HCEC 1CT (cell line): ENCODE data around the gene LY6G6F.

Source experiments
- DNase-seq: peaks from one replicate; pipeline ENCODE4 v3.0.0-alpha.2; 2017

LY6G6F gene

GRCh38 chr6:31727034-31727716, 20.5 kb downstream of the LY6G6F start:
- DNase-seq = no peak

- no peak for DNase-seq
These were observed 21.3 kb downstream of the LY6G6F start for GRCh38 chr6:31727717-31728671.

DNA sequence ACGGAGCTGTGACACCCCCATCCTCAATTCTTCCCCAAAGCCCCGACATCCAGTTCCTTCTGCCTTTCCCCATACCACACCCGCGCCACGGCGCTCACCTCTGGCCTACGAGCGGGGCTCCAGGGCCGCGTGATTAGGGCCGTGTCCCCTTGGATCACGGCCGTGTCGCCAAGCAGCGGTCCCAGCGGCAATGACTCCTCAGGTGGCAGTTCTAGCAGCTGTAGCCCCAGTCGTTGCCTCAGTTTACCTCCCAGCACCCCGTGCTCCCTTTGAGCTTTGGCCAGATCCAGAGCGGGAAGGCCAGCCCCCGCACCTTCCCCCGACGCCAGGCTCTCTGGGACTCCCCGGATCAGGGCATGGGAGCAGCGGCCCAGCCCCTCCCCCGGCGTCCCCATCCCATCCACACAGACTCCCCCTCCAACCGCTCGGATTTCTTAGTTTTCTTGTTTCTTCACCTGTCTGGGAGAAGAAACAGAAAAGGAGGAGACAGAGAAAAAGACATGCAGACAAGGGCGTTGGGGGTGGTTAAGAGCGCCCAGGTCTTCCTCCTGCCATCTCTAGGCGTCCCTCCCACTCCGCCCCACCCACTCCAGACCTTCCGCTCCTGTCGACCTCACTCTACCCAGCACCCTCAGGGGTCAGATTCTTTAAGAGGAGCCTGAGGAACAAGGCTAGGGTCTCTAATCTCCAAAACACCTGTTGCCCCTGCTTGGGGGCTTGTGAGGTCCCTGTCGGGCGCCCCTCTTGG, 22.3 kb downstream of the LY6G6F start, which contains the start of gene DDAH2:
TSS of gene DDAH2 (minus strand) at position 533 of the 748 bp plus-strand sequence. CDS start at position 395, 138 bp downstream.
- DNase-seq = no peak

GRCh38 chr6:31729515-31729978, 22.9 kb downstream of the LY6G6F start:
- DNase-seq = peak; percentile 87

- DNase-seq = peak; percentile 83
These were observed 23.4 kb downstream of the LY6G6F start for GRCh38 chr6:31729979-31730630.

DNA sequence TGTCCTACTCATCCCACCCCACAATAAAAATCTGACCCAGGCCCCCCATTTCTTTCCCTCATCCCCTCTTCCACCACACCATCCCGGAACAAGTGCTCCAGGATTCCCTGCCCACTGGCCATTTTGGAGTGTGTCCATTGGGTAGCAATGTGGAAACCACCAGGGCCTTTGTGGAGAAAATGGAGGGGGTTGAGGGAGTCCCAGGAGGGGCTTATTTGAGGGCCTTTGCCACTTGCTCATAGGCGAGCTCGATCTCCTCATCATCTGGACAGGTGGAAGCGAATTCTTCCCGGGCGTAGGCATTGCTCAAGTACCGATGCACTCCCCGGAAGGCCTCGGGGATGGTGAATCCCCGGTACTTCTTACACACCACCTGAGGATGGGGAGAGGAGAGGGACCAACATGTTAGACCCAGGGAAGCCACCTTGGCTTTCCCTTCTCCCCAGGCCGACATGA, 24.0 kb downstream of the LY6G6F start:
- DNase-seq = no peak

GRCh38 chr6:31732029-31732428, 25.4 kb downstream of the LY6G6F start:
- no peak for DNase-seq

DNA sequence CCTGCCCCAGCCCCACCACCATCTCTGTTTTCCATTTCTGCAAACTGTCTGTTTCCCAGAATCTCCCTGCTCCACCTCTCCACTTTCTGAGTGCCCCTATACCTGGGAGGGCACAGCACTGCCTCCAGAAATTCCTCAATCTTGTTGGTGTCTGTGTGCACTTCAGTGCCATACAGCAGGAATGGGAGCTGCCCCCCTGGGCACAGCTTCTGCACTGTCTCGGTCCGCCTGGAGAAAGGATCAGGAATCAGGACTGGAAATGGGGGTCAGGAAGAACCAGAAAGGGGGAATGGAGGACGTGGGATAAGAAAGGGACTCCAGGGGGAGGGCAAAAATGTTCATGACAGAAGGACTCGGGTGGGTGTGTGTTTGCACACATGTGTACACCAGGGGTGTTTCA, 27.1 kb downstream of the LY6G6F start:
- no peak for DNase-seq

- DNase-seq = no peak
These were observed 27.7 kb downstream of the LY6G6F start for GRCh38 chr6:31734247-31734820.

DNA sequence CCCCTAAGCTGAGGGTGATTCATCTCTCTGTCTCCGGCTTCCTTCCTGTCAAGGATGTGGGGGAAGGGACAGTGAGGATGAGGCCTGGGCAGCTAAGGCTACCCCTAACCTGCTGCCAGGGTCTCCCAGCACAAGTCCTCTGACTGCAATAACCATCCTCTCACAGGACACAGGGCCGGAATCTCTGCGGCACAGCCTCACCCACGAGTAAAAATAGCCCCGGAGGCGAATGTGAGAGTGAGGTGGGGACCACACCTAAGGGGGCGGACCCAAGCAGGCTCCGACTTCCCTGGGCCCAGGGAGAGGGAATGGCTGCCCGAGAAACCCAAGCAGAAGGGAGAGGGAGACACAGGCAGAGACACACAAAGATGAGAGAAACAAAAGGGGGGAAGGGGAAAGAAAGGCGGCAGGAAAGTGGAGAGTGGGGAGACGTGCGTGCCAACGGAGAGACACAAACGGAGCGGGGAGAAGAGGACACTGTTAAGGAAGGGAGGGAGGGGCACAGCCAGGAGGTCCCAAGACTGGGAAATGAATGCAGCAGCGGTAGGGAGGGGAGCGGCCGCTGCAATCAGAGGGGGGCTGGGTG, 28.2 kb downstream of the LY6G6F start:
- DNase-seq = peak; percentile 75

DNA sequence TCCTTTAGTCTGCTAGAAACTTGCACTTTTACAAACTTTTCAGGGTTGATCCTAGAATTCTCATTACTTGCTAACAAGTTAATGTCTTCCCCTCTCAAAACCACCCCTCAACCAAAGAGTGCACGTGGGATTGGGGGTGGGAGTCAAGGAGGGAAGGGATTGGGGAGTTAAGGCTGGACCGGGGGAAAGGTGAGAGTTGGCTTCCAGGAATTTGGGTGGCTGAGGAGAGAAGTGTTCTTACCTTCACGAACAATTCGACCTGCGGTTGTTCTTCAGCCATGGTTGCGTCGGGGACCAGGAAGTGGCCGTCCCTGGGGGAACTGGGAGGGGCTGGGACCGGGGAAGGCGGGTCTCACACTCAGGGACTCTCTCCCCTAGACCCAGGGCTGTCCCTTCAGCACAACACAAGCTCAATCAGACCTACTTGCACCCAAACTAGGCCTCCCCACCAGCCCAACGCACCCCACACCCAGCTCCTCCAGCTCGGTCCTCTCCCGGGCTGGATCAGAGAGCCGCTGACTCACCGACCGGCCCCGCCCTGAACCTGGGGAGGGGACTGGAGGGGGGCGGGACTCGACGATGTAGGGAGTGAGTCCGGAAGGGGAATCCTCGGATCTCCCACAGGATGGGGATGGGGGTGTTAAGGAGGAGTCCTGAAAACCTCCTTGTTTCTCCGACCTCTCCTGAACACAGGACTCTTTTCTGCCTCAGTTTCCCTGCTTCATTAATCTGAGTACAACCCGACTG, 29.5 kb downstream of the LY6G6F start, which contains the start of gene CLIC1:
TSS of gene CLIC1 (minus strand) at position 510 of the 747 bp plus-strand sequence. CDS start at position 280, 230 bp downstream.
- DNase-seq = peak; percentile 83

- DNase-seq = no peak
These were observed 30.2 kb downstream of the LY6G6F start for GRCh38 chr6:31736768-31737314.

GRCh38 chr6:31737315-31737990, 30.8 kb downstream of the LY6G6F start:
- no peak for DNase-seq

DNA sequence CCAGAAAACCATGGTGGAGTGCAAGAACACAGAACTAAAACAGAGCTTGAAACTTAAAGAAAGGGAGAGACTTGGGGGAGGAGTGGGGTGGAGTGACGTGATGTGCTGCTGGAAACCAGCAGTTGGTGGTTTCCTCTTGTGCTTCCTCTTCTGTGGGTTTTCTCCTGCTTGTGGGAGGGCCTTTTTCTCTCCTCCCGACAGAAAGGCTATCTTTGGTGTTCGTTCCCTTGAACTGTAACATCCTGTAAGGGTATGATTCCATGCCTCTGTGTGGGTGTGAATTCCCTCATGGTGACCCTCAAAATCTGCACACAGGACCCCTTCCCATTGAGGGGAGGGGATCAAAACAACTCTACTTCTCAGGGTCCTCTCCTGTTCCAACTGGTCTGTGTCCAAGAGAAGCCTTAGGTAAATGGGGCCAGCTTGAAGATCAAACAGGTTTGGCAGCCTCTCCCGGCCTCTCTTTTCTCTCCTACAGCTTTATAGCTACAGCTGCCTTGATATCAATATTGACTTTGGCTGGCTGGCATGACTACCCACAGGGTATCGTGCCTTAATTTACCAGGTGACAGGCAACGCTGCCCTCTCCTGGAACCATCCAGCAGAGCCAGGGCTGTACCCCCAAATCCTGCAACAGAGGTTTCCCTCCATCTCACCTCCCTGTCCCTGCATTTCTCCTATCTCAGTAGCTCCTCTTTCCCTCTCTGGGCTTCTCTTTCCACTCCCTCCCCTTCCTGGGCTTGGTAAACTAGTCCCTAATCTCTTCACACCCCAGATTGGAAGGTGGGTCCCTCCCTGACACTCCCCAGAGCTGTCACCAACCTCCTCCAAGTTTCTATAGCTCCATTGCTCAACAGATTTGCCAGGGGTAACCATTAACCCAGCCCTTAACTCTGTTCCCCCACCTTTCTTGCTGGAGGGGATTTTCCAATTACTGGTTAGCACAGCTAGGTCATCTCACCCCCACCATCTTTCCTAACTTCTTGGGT, 31.6 kb downstream of the LY6G6F start:
- DNase-seq = peak; percentile 85

DNA sequence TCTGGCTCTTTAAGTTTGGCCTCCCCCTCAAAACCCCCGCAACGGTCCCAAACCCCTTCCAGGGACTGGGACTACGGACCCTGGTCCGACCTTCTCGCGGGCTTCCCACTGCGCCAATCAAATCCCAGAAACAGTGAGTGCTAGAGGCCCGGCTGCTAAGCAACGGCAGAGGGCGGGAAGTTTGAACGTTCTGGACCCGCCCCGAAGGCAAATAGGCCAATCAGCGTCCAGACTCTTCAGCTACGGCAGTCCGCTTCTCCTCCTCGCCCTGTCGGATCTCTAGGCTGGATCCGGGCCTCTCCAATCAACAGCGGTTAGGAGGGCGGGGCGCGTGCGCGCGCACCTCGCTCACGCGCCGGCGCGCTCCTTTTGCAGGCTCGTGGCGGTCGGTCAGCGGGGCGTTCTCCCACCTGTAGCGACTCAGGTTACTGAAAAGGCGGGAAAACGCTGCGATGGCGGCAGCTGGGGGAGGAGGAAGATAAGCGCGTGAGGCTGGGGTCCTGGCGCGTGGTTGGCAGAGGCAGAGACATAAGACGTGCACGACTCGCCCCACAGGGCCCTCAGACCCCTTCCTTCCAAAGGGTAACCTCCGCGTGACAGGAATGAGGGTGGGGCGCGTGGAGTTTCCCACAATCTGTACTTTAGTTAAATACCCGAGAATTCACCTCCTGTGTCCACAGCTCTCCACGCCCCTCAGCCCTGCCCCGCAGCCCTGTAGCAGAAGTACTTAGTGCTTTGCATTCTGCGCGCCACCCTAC, 33.2 kb downstream of the LY6G6F start, which contains the start of gene MSH5:
TSS of gene MSH5 (plus strand) at position 367 of the 758 bp plus-strand sequence. CDS start 462 bp downstream, outside the sequence.
- peak; percentile 99 for DNase-seq

DNA sequence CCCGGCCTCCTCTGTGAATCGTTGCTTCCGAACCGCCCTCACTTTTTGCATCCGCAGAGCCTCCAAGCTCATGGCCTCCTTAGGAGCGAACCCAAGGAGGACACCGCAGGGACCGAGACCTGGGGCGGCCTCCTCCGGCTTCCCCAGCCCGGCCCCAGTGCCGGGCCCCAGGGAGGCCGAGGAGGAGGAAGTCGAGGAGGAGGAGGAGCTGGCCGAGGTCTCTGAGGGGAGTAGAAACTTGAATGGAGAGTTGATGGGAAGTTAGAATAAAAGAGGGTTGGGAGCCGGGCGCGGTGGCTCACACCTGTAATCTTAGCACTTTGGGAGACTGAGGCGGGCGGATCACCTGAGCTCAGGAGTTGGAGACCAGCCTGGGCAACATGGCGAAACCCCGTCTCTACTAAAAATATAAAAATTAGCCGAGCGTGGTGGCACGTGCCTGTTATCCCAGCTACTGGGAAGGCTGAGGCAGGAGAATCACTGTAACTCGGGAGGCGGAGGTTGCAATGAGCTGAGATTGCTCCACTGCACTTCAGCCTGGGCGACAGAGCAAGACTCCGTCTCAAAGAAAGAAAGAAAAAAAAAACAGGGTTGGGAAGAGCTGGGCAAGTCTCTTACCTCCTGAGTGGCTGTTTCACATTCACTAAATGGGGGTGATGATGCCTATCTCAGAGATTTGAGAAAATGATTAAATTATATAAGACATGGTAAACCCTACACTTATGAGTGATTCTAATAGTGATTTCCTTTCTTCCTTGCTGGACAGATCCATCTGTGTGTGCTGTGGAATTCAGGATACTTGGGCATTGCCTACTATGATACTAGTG, 33.9 kb downstream of the LY6G6F start:
- no peak for DNase-seq

DNA sequence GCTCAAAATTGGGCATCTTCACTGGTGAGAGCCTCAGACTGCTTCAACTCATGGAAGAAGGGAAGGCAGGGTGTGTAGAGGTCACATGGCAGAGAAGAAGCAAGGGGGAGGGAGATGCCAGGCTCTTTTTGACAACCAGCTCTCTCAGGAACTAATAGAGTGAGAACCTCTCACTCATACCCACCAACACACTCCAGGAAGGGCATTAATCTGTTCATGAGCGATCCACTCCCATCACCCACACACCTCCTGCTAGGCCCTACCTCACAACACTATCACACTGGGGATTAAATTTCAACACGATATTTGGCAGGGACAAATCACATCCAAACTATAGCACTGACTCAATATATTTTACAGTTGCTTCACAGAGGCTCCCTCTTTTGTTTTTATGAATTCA, 35.1 kb downstream of the LY6G6F start:
- no peak for DNase-seq
